WTC11 (cell line): ENCODE data around the gene PPP1R3C. TPM values are rescaled to one million over a fixed set of nuclear protein-coding genes. Genes with fewer than 3 reads are reported as not detected.

Experiments used
- AFF4 ChIP-seq: sonication (generic); formaldehyde crosslinking; IDR thresholded peaks from 2 replicates; pipeline ENCODE4 v1.8.1; 2023; ENCODE audit warnings: mild to moderate bottlenecking, missing genetic modification reagents, borderline replicate concordance
- ATF3 ChIP-seq: sonication (generic); formaldehyde crosslinking; conservative IDR thresholded peaks from 2 replicates; pipeline ENCODE4 v1.8.1; 2022; ENCODE audit warnings: mild to moderate bottlenecking, missing genetic modification reagents
- E2F1 ChIP-seq: sonication (generic); formaldehyde crosslinking; IDR thresholded peaks from 2 replicates; pipeline ENCODE4 v1.8.0; 2022; ENCODE audit warnings: mild to moderate bottlenecking, missing genetic modification reagents
- FOXK1 ChIP-seq: sonication (generic); formaldehyde crosslinking; IDR thresholded peaks from 2 replicates; pipeline ENCODE4 v1.8.0; 2022; ENCODE audit warnings: mild to moderate bottlenecking, moderate library complexity, missing genetic modification reagents
- JUN ChIP-seq: sonication (generic); formaldehyde crosslinking; IDR thresholded peaks from 2 replicates; pipeline ENCODE4 v1.8.0; 2023; ENCODE audit warnings: mild to moderate bottlenecking, missing genetic modification reagents
- KAT7 ChIP-seq: sonication (generic); formaldehyde crosslinking; IDR thresholded peaks from 2 replicates; pipeline ENCODE4 v1.8.1; 2023; ENCODE audit warnings: missing genetic modification reagents, mild to moderate bottlenecking, borderline replicate concordance
- MXD4 ChIP-seq: fragments of 250-450 bp; sonication (Bioruptor Pico); IDR thresholded peaks from 2 replicates; pipeline ENCODE4 v1.8.0; 2021; ENCODE audit warnings: mild to moderate bottlenecking, moderate library complexity, borderline replicate concordance
- PREB ChIP-seq: sonication (generic); formaldehyde crosslinking; IDR thresholded peaks from 2 replicates; pipeline ENCODE4 v1.8.1; 2022; ENCODE audit warnings: mild to moderate bottlenecking, missing genetic modification reagents, moderate library complexity, borderline replicate concordance
- USF2 ChIP-seq: sonication (generic); formaldehyde crosslinking; IDR thresholded peaks from 2 replicates; pipeline ENCODE4 v1.8.1; 2023; ENCODE audit warnings: mild to moderate bottlenecking, missing genetic modification reagents, moderate library complexity
- ZBTB21 ChIP-seq: sonication (generic); formaldehyde crosslinking; IDR thresholded peaks from 2 replicates; pipeline ENCODE4 v1.8.1; 2023; ENCODE audit warnings: mild to moderate bottlenecking, missing genetic modification reagents, borderline replicate concordance
- total RNA-seq: library from RNA; stranded (reverse); gene quantifications from 3 replicates; pipeline ENCODE4 v1.2.3, GENCODE V29; 2021
- TF ChIP-seq, protein P1 (sequence below): fragments of 250-450 bp; sonication (Bioruptor Pico); IDR thresholded peaks from 2 replicates; pipeline ENCODE4 v1.8.0; 2021; ENCODE audit warnings: mild to moderate bottlenecking
- TF ChIP-seq, protein P2 (sequence below): sonication (generic); formaldehyde crosslinking; IDR thresholded peaks from 2 replicates; pipeline ENCODE4 v1.8.1; 2023; ENCODE audit warnings: mild to moderate bottlenecking, missing genetic modification reagents, moderate library complexity
- TF ChIP-seq, protein P3 (sequence below): sonication (generic); formaldehyde crosslinking; IDR thresholded peaks from 2 replicates; pipeline ENCODE4 v1.8.0; 2022; ENCODE audit warnings: missing genetic modification reagents

The PPP1R3C gene
- total RNA-seq, 1 experiment from 2014 or later = 1.5 TPM

DNA sequence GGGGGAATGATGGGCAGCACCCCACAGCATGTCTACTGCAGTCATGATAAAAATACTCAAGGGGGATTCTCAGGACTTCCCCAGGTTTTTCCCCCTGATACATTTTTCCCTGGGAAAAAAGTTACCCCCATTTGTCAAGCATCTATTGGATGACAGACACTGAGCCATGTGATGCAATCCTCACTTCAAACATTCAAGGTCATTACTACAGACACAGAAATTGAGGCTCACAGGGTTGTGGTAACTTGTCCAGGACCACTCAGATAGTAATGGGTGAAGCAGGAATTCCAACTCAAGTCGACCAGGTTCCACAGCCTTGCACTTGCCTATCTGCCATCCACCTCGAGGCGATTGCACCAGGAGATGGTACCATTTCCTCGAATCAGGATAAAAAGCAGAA lies 31.7 kb downstream of the PPP1R3C start (continued):
- no peak for TF ChIP-seq USF2 (CRISPR knock-in tag)
- TF ChIP-seq PREB (CRISPR knock-in tag) = no peak
- TF ChIP-seq, protein P1, sequence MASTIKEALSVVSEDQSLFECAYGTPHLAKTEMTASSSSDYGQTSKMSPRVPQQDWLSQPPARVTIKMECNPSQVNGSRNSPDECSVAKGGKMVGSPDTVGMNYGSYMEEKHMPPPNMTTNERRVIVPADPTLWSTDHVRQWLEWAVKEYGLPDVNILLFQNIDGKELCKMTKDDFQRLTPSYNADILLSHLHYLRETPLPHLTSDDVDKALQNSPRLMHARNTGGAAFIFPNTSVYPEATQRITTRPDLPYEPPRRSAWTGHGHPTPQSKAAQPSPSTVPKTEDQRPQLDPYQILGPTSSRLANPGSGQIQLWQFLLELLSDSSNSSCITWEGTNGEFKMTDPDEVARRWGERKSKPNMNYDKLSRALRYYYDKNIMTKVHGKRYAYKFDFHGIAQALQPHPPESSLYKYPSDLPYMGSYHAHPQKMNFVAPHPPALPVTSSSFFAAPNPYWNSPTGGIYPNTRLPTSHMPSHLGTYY (CRISPR knock-in tag) = no peak
- no peak for TF ChIP-seq KAT7 (CRISPR knock-in tag)
- no peak for TF ChIP-seq ATF3 (CRISPR knock-in tag)
- no peak for TF ChIP-seq AFF4 (CRISPR knock-in tag)
- no peak for TF ChIP-seq MXD4 (CRISPR knock-in tag)
- no peak for TF ChIP-seq ZBTB21 (CRISPR knock-in tag)
- TF ChIP-seq, protein P2, sequence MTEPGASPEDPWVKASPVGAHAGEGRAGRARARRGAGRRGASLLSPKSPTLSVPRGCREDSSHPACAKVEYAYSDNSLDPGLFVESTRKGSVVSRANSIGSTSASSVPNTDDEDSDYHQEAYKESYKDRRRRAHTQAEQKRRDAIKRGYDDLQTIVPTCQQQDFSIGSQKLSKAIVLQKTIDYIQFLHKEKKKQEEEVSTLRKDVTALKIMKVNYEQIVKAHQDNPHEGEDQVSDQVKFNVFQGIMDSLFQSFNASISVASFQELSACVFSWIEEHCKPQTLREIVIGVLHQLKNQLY (CRISPR knock-in tag) = no peak
- TF ChIP-seq FOXK1 = no peak
- no peak for TF ChIP-seq JUN (CRISPR knock-in tag)
- TF ChIP-seq E2F1 (CRISPR knock-in tag) = no peak
- TF ChIP-seq, protein P3, sequence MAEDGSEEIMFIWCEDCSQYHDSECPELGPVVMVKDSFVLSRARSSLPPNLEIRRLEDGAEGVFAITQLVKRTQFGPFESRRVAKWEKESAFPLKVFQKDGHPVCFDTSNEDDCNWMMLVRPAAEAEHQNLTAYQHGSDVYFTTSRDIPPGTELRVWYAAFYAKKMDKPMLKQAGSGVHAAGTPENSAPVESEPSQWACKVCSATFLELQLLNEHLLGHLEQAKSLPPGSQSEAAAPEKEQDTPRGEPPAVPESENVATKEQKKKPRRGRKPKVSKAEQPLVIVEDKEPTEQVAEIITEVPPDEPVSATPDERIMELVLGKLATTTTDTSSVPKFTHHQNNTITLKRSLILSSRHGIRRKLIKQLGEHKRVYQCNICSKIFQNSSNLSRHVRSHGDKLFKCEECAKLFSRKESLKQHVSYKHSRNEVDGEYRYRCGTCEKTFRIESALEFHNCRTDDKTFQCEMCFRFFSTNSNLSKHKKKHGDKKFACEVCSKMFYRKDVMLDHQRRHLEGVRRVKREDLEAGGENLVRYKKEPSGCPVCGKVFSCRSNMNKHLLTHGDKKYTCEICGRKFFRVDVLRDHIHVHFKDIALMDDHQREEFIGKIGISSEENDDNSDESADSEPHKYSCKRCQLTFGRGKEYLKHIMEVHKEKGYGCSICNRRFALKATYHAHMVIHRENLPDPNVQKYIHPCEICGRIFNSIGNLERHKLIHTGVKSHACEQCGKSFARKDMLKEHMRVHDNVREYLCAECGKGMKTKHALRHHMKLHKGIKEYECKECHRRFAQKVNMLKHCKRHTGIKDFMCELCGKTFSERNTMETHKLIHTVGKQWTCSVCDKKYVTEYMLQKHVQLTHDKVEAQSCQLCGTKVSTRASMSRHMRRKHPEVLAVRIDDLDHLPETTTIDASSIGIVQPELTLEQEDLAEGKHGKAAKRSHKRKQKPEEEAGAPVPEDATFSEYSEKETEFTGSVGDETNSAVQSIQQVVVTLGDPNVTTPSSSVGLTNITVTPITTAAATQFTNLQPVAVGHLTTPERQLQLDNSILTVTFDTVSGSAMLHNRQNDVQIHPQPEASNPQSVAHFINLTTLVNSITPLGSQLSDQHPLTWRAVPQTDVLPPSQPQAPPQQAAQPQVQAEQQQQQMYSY (CRISPR knock-in tag) = no peak
